HG03520 (cell line): ENCODE measurements around the gene LRMDA.

ENCODE experiments used
- ATAC-seq: cut with Tn5 transposase; IDR thresholded peaks from one replicate; pipeline ENCODE4 v1.9.1; 2021; ENCODE audit warnings: mild to moderate bottlenecking, moderate library complexity; ENCODE audit not compliant: unreplicated experiment

LRMDA gene

DNA sequence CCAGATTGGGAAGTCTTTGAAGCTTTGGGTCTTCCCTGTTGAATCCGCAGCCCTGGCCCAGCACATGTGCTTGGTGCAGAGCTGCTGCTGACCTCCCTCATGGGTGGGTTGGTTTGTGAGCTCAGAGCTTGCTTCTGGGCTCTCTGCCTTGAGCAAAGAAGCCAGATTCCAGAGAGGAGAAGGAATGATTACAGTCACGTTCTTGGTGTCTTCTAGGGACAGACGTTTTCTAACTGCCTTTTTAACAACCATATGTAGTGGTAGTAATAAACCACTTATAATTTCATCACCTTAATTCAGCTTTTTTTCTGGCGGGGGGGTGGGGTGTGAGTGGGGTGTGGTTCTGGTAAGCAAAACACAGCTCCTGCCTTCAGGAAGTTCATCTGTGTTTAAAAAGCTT, 39.5 kb downstream of the LRMDA start:
- no peak for ATAC-seq

DNA sequence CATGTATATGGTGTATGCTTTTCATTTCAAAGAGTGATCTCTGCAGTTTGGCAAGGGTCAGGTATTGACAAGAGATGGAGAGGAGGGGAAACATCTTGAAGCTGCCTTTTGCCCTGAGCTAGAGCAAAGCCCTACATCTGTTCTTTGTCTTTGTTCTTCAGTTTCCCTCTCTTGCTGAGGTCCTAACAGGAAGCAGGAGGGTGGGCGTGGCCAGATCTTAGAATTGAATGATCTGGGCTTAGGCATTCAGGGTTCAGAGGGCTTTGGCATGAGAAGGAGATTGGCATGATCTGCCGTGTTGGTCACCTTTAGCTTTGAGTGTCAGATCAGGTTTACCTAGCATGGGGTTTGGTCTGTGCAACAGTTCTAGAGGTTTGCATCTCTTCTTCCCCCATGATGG, 41.3 kb downstream of the LRMDA start:
- no peak for ATAC-seq

GRCh38 chr10:75474106-75474505, 42.7 kb downstream of the LRMDA start:
- no peak for ATAC-seq

GRCh38 chr10:75475460-75476182, 44.2 kb downstream of the LRMDA start:
- ATAC-seq, result no peak

GRCh38 chr10:75476569-75476968, 45.1 kb downstream of the LRMDA start:
- ATAC-seq, result no peak

GRCh38 chr10:75476985-75477384, 45.6 kb downstream of the LRMDA start:
- ATAC-seq, result no peak

DNA sequence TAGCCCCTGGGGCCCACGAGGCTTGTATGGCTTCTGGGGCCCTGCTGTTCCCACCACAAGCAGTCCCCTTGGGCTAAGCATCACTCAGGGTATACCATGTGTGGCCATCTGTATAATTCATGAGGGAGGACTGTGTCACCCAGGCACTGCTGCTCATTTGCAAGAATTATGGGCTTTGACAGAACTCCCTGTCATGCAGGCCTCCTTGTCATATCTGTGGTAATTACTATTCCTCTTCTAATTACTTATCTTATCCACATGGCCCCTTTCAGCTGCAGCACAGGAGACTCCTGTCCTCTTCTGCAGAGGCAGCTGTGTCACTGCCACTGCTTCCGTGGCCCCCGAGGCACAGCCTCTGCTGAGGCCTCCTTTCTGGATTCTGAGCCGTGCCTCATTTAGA, 46.3 kb downstream of the LRMDA start:
- no peak for ATAC-seq

GRCh38 chr10:75480374-75480773, 49.0 kb downstream of the LRMDA start:
- ATAC-seq, result no peak

DNA sequence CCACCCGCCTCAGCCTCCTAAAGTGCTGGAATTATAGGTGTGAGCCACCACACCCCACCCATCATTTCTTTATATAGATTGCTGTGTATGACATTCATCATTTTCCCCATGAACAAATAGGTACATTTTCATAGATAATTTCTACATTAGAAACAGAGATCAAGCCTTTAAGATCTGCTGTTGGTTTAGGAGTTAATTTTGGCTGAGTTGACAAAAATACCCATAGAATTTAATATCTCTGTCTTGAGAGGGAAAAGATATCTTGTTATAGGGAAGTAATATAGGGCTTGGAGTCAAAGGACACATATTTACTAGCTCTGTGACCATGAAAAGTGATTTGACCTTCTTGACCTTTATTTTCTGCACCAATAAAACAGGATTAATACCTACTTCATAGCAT, 51.8 kb downstream of the LRMDA start:
- ATAC-seq, result no peak

DNA sequence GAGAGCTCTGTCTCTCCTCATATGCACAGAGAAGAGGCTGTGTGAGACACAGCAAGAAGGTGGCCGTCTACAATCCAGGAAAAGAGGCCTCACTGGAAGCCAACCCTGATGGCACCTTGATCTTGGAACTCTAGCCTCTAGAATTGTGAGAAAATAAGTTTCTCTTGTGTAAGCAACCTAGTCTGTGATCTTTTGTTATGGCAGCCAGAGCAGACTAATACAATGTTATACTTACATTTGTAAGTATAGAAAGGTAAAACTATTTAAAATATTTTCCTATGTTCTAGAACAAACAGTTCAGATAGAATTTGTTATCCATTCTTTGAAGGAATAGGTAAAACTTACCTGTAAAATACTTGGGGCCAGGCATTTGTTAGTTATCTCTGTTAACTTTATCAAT, 53.3 kb downstream of the LRMDA start:
- no peak for ATAC-seq

DNA sequence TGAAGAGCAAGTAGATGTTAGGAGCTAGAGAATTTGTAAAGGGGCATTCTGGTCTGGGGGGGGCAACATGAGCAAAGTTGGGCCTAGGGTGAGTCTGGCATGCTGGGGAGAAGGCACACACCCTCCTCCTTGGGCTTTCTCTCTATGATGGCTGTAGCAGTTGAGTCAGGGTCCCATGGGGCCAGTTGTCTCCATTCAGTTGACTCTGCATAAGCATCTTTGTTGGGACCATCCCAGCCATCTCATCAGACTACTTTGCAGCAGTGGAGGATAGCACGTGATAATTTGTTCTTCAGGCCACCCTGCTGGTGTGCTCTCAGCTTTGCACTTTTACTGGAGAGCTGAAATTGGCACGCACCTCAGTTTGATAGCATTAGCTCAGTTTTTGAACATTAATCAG, 55.2 kb downstream of the LRMDA start:
- ATAC-seq, result no peak

DNA sequence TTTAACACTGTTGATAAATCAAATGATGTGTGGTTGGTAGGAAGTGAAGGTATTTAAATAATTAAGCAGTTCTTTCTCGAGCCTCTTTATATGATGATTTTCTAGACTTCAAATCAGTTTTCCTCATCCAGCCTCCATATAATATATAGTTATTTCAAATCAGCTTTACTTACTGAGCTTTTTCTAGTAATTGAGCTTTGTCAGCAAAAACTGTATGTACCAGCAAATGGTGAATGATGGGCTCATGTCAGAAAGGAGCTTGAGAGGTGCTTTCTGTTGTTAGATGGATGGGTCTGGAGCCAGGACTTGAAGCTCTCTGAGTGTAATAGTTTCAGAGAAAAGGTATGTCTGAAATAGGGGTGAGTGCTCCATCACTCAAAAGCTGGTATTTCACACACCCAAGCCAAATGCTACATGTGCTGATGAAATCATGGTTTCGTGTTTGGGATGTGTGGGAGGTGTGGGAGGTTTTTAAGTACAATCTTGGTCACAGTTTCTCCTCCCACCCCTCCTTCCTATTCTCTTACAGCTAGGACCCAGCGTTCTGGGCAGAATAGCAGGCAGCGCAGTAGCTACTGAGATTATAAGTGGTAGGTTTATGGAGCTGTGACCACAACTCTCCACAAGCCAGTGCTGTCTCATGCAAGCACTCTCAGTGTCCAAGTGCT, 55.8 kb downstream of the LRMDA start:
- ATAC-seq, result no peak

DNA sequence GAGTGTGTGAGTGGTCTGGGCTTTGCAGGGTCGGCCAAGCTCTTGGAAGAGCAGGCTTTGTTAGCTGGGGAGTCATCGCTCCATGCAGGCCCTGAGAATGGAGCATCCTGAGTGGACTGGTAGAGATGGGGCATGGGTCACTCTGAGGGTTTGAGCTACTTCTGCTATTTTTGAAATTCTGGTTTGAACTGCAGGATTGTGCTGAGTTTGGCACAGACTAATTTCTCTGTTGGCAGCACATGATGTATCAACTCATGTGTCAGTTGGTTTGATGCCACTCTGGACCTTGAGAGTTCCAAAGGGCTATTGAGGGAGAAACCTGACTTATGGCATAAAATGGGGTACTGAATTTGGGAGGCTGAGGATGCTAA, 56.3 kb downstream of the LRMDA start:
- no peak for ATAC-seq

DNA sequence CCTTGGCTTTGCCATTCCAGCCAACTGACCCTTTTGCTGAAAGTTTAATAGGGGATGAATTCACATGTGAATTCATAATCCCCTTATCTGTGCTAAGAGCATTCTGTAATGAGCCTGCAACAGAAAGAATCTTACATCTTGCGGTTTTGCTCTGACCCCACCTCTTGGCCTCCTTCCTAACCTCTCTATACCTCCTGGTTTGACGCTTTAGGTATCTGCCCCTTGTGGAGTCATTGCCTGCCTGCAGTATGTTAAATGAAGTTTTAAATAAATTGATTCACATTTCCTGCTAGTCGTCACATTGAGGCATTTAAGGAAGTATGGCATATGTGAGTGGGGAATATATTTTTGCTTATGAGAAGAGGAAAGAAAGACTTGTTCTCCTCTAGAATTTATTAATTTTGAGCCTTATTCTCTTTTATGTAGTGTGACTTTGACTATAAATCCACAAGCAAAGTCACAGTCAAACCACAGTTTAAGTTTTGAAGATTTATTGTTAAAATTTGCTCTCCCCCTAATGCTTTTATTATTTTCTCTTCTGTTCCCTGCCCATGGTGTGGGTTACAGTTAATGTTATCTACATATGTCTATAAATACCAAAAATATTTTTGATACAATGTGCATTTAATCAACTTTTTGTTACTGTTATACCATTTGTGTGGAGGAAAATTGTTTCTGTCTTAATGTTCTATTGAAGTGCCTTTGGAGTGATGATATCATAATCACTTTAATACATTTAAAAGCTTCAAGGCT, 60.9 kb downstream of the LRMDA start:
- no peak for ATAC-seq

DNA sequence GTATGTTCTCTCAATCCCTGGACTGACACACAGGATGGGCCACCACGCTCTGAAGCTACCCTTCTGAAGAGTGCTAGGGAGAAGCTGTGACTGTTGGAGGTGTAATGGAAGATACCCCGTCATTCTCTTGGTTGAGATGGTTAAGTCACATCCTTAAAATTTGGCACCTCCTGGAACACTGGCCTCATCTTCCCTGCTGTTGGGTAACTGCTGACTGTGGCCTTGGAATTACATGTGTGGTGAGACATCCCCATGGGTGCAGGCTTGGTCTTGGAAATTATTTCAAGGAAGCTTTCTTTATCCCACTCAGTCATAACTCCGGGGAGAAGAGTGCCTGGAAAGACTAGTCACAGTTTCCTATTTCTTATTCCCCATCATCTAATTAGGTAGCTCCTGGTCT, 62.0 kb downstream of the LRMDA start:
- ATAC-seq, result no peak

GRCh38 chr10:75495434-75496190, 64.2 kb downstream of the LRMDA start:
- no peak for ATAC-seq

- no peak for ATAC-seq
Observed at GRCh38 chr10:75496191-75496567, 64.8 kb downstream of the LRMDA start.

DNA sequence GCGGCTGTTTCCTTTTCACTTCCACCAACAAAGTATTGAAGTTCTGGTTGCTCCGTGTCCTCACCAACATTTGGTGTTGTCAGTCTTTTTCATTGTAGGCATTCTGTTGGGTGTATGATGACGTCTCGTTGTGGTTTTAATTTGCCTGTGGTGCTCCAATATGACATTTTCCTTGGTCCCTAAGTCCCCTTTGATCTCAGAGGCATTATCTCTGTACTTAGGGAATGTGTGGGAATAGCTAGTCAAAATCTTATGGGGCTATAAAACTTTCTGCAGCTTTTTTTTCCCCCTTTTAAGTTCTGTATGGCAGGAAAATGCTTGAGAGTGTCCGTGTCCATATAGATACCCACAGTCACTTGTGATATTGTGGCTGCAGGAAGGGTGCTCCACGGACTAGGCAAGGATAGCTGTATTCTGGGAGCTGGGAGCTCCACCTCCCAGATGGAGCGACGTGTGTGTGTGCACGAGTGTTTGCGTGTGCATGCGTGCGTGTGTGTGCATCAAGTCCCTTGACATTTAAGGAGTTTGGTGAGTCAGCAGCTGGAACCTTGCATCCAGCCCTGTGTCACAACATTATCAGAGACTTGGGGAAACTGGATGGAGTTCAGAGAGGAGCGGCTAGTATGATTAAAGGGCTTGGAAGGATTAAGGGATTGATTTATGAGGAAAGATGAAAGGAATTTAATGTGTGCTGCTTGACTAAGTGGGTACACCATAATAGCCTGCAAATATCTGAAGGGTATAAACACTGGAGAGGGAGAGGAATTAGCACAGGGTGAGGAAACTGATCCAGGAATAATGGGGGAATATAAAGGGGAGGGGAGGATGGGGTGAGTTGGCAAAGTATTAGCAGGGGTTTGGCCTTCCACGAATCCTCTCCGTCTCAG, 66.8 kb downstream of the LRMDA start:
- ATAC-seq, result no peak

- no peak for ATAC-seq
Observed at GRCh38 chr10:75498884-75499350, 67.5 kb downstream of the LRMDA start.

DNA sequence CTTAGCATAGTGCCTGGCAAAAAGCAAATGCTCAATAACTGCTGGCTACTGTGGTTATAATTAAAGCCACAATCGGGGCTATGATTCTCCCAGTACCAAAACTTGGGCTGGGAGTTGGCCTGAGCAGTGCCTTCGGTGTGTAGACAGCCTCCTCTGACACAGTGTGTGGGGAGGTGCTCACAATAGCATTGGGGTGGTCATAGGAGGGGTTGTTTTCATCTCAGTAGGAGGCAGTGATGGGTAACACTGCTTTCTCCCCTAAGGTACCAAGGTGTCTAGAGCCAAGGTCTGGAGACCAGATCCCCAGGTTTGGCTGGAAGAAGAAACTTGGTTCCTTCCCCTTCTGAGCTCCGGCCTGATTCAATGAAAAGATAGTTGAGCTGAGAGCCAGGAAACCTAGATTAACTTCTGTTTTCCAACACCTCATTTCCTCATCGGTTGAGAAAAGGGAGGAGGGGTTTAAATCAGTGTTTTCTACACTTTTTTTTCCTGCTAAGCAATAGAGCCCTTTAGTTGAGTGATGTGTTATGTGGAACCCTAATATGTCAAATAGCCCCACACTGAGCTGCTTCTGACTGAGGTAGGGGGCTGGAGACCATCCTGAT, 68.2 kb downstream of the LRMDA start:
- ATAC-seq, result no peak
